GM21786 (cell line): ENCODE results near the gene MAST4.

ENCODE experiments used
- ATAC-seq: cut with Tn5 transposase; IDR thresholded peaks from one replicate; pipeline ENCODE4 v1.9.1; 2021; ENCODE audit not compliant: unreplicated experiment

Gene MAST4

DNA sequence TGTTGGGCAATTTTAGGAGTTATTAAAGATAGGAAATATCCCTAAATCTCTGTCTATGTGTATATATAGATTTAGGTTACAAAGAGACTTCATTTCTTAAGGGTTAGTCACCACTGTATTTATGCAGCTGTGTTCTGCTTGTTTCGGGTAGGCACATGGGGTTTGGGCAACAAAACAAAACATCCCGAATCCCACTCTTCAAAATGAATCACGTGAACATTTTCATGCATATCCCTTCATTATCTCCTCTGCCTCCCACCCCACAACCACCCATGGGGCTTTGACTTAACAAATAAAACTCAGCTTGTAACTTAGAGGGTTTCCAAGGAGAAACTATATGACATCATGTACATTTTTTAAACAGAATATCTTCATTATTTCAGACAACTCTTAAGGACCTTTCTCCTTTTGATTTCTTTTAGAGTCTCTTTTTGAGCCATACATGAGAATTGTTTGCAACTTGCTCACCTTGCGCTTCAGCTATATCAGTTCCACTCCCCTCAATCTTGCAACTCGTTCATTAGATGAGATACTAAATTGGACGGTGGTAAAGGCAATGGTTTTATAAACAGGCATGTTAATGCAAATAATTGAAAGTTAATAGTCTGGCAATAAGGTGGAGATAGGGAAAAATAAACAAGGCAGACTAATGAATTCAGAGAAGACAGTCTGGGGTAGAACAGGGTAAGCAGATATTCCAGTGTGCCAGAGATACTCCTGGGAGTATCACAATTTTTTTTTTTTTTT is 463.7 kb downstream of the MAST4 start:
- no peak for ATAC-seq

DNA sequence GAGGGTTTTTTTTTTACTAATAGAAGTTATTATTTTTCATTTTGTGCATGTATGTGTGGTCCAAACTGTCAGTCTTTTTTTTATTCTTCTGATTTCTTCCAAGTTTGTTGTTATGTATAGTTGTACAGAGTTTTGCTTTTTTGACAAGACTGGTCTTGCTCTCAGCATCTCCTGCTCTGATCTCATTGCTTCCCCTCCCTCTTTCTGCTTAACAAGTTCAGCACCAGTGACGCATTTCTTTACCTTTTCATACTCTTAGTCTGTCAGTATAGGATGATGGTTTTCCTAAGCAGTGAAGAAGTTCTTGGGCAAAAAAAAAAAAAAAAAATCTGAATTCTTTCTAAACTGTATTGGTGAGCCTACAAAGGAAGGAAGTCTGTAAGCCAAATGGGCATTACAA is 465.3 kb downstream of the MAST4 start:
- ATAC-seq, result no peak

DNA sequence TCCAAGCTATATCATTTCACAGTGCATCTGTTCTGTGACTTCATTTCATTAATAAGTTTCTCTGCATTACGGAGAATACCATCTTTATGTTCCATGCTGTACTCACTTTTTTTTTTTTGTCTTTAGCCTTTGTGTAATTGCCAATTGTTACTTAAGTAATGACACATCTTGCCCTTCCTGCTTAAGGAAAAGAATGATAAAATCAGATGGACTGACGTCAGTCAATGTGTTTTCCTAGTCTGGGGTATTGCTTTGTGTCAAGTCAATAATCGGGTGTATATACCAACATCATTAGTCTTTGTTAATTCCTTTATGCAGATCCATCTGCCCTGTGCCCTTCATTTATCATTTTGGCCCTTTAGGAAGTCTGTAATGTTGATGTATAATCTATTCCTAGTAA is 466.9 kb downstream of the MAST4 start:
- no peak for ATAC-seq

DNA sequence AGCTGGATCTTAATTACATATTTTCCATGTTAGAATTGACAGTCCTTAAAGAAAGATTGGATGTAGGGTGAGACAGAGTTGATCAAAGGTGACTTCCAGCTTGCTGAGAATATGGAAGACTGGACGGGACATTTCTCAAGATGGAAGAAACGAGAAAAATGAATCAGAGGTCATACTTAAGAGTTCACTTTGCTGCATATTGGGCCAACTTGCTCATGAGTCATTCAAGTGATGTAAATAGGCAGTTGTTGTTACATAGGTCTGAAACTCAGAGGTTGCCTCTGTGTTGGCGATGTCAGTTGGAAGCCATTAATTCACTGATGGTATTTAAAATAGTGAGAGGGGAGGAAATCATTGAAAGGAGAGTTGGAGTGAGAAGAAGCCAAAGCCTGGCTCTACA is 467.6 kb downstream of the MAST4 start:
- ATAC-seq, result no peak

DNA sequence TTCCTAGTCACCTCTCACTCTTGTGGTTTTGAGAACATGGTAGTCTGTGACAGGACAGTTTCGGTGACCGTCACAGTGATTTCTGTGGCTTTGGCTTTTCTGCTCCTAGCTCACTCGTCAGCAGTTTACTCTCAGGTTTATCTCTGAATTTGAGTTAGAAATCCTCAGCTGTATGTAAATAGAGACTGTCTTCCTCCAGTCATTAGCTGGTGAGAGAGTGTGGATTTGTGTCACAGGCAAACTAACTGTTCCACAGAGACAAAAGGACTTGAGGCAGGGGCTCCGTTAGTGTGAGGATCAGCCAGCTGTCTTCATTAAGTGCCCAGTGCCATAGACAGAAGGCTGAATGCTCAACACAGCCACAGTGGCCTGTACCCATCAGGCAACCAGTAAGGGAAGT is 469.0 kb downstream of the MAST4 start:
- no peak for ATAC-seq

DNA sequence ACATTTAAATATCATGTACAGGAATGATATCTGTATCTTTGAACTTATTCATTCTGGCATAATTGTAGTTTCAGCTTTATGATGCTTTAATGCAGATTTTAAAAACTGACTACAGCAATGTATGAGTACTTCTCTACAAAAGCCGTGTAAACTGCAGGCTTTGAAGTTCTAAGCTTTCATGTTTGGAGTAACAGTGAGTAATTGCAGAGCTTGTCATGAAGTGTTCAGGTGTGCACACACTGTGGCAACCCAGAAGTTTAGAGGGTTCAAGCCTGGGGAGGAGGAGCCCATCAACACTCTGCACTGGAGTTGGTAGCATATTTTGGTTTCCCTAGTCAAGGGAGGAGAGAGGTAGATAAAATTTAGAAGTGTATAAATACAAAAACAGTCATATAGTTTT is 469.5 kb downstream of the MAST4 start:
- no peak for ATAC-seq

DNA sequence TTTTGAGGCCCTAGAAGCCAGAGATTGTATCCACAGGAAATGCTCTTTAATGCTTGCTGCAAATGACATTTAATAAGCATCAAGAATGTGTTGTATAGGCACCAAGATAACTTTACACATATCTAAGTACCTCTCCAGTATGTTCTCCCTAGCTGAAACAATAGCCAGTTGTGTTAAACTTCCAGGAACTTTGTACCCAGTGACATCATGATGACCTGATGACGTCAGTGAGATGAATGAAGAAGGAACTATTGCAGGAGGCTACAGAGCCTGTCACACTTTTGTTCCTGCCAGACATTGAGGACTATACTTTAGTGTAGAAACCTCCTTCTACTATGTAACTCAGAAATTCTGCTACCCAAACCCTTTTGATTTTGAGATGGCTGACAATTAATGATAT is 470.6 kb downstream of the MAST4 start:
- ATAC-seq, result no peak

DNA sequence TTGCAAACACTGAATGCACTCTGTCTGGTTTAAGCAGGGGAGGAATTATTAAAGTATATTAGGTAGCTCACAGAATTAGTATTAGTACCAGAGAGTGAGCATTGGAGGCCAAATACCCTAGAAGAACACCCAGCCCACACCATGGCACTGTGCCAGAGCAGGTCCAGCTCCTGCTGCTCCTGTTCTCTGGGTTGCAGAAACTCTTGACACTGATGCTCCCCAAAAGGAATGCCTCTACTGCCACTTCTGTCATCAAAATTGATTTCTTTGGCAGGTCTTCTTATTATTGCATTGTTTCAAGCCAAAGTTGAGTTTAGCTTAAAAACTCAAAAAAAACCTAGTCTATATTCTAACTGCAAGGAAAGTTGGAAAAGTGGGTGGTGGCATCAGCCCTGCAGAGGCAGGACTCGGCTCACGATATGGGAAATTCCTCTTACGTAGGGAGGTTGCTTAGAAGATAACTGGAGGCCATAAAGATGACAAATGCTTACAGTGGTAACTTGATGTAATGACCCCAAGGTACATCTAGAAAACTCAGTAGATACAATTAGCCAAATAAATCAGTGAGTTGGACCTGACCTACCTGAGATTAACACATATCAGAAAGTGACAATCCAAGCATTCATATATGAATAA is 477.0 kb downstream of the MAST4 start:
- ATAC-seq, result no peak

DNA sequence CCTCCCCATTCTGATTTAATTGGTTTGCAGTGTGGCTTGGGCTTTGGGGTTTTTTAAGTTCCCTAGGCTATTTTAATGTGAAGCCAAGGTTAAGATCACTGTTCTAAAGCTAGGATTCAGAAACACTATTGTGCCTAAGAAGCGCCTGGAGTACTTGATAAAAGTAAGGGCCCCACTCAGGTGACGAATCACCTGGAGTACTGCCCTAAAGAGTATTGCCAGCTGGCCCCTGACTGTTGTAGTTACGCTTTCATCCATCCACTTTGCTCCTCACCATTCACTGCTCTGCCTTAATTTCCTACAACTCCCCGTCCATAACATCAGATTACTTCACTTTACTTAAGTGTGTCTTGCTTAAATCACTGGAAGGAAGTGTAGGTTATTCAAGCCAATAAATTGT is 481.1 kb downstream of the MAST4 start:
- ATAC-seq, result no peak

DNA sequence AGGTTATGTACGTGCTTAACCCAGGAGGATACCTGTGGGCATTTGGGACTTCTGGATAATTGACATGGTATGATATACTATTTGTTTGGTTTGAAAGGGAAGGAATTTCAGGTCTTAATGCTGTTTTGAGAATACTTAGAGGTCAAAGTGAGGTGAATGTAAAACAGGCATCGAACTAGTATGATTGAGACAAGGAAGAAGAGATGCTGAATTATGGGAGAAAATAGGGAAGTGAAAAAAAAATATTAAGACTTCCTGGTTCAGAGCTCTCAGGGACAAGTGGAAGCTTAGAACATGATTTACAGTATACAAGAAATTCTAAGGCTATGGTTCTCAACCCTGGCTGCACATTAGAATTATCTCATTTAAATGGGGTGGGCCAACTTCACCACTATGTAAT is 485.1 kb downstream of the MAST4 start:
- ATAC-seq, result no peak

DNA sequence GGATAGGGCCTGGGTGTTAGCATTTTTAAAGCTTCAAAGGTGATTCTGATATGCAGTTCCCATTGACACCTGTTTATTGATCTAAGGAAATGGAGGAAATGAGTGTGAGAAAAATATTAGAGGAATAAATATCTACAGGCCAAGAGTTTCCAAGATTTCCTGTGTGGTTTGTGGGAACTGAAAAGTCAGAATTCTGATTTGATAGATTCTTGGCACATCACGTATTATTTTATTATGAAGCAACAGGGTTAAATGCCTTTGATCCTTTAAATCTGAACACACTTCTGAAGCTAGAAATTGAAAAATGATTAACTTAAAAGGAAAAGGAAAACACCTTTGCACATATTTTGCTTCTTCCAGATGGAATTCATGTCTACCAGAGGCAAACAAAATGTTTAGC is 486.7 kb downstream of the MAST4 start:
- ATAC-seq, result no peak

DNA sequence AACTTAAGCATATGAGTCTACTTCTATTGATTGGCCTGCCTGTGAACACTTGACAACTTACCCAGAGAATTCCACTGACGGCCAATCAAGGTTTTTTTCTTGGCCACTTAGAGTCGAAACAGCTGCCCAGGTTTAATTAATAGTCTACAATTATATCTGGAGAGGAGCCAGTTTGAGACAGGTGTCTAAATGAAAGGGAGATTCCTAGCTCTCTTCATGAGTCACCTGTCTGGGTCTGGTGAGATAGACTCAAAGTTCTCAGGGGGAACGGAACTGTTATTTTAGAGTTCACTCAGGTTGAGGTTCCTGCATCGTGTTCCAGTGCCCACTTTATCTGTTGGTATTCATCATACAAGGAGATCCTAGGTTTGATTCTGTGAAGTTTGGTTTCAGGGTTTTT is 489.4 kb downstream of the MAST4 start:
- ATAC-seq, result no peak

DNA sequence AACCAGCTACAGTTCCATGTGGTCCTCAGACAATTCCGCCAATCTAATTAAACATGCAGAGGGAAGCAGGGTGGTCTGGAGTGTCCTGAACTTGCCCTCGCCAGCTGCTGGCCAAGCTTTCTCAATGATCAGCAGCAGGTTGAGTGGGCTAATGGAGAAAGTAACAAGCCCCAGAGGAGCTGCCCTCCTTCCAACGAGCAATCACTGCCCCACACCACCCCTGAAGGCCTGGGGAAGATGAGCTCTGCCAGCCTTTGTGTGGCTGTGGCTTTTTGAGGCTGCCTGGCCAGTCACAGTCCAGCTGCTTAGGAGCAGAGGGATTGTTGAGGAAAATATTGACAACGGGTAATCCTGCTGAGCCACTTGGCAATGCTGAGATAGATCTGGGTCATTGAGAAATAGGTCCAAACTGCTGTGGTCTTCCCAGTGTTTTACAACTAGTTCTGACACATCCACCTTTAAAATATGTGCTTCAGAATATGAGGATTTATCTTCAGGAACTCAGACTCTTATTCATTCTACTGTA is 493.1 kb downstream of the MAST4 start:
- ATAC-seq, result no peak

DNA sequence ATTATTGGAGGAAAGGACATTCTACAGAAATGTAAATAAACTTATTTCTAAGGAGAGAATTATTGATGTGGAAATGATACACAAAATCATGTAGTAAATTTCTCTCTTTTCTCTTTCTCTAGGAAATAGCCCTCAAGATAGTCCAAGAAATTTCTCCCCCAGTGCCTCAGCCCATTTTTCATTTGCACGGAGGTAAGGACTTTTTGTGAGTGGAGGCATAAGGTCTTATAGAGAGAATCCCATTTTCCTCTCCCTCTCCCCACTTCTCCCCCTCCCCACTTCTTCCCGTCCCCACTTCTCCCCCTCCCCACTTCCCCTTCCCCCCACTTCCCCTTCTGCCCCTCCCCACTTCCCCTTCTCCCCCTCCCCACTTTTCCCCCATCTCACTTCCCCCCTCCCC is 493.8 kb downstream of the MAST4 start:
- no peak for ATAC-seq

DNA sequence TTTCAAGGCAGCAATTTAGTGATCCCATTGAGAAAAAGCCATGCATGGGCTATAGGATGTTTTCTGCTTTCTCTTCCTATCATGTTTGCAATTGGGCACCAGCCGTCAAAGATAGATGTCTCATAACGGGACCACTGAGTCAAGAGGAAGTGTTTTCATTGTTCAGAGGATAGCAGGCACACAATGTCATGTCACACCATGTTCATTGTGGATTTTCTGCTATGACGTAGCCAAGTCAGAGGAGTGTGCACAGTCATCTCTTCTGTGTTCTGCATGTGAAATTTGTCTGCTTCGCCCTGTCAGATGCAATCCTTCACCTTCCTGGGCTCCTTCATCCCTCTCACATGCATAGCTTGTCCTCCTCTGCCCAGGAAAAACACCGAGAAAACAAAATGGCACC is 494.4 kb downstream of the MAST4 start:
- no peak for ATAC-seq

DNA sequence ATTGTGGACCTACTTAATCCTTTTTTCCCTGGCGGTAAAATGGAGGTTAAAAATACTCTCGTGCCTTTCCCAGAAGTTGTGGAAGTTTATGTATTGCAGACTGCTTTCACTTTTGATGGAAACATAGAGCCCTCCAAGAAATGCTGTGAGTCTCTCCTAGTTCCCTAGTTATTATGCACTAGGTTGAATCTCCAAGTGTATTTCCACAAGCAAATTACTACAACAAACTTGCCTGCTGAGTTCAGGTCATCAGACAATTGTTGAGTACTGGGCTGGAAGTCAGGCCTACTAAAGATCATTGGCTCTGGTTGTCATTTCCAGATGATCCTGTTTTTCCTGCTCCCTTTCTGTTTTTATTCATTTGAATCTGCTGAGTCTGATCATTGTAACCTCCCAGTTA is 496.3 kb downstream of the MAST4 start:
- no peak for ATAC-seq

DNA sequence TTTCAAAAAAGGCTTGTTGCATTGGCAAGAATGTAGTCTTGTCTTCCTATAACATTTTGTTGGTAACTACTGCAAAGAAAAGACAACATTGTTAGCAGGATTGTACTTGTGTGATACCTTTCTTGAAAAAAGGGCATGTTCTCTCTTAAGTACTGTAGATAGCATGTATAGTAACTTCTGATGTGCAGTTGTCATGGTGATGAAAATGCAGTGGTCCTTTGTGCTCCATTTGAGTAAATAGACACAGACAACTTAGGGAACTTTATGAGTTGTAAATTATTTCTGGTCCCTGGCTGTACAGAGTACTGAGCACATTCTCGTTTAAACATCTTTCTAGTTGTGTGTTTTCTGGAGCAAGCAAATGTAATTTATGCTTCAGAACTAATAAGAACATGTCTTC is 497.1 kb downstream of the MAST4 start:
- no peak for ATAC-seq

DNA sequence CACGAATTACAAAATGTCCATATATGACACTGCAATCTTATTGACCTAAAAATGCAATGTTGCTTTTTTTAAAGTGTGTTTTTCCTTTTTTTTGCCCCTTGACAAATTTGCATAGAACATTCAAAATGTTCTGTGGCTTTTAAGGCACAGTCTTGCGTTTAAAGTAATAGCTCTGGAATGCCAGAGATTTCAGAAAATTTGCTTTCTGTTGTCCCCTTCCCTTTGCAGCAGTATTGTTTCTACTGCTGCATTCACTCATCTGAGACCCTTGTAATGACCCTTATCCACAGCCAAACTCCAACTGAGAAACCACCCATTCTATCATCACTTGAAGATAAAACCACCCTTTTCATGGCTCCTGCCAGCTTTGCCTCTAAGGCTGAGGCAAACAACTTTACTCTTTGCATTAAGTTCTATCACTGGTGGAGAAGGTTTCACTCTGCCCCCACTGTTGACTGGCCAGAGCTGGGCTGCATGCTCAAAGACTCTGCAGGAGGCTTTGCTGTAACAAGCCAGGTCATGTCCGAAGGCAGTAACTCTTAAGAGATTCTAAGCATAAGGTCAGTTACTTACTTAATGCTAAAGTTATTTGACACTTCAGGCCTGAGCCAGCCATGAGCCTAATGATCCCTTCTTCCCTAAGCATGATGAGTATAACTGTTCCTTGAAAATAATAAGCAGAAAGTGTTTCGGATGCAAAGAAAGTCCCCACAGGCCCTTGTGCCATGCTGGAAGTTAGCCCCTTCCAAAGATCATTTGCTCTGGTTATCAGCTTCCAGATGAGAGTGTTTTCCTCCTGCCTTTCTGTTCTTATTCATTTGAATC is 498.5 kb downstream of the MAST4 start:
- no peak for ATAC-seq

DNA sequence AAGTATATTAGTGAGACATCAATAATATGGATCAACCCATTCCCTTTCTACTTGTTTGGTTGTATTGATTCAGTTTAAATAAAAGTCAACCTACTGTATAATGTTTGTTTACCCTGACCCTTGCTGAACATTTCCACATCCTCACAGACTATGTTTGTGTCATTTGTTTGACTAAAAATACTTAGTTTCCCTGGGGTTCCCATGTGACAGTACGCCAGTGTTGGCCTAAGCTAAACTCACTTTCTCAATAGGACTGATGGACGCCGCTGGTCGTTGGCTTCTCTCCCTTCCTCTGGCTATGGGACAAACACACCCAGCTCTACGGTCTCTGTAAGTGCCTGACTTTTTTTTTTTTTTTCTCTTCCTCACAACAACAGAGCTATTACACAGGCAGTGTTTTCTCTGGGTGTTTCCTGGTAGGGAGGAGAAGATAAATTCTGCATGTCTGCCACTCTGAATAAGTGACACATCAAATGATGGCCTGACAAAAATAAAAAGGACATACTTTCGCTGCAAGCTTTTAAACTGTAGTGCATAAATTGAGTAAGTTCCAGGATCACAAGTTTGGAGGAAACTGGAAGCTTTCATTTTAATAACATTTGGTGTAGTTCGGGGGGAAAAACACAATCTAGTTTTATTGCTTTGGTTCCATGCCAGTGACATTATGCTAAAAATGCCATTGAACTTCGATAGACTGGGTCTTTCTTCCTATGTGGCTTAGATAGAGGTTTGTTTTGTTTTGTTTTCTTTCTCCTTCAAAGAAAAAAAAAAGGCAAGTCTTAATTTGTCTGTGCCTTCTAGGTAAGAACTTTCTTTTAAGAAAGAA is 499.4 kb downstream of the MAST4 start:
- no peak for ATAC-seq

DNA sequence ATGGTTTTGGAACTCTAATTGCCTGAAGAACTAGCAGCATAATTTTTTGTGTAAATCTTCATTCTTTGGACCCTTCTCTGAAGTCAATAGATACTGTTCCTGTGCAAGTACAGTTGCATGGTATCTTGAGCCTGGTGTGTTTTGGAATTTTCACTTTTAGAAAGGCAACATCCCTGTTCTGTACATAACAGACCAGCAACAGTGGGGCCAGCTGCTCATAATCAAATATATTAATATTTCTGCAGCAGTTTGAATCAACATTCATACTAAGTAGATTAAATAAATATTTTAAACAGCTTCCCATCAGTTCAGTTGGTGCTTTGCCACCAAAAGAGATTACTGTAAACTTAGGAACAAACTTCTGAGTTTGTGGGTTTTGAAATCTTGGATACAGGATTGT is 502.5 kb downstream of the MAST4 start:
- ATAC-seq, result no peak

DNA sequence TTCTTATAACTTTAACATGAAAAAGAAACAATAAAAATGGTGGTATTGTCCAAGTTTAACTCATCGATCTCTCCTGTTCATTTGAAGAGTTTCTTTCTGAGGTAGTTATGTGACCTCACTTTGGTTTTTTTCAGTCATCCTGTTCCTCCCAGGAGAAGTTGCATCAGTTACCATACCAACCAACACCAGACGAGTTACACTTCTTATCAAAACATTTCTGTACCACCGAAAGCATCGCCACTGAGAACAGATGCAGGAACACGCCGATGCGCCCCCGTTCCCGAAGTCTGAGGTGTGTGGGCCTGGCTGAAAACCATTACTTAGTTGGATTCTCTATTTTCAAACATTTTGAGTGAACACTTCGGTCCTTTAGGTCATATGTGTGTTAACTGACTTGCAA is 504.1 kb downstream of the MAST4 start:
- ATAC-seq, result no peak
